GM12874 (cell line): ENCODE results near the gene ACP3.

Experiments
- TF ChIP-seq, protein P1 (sequence below): IDR thresholded peaks from 2 replicates; pipeline ENCODE4 v1.5.1; 2011; ENCODE audit warnings: low read depth, mild to moderate bottlenecking, control low read depth, low read length, moderate library complexity; ENCODE audit not compliant: insufficient read depth

The ACP3 gene

DNA sequence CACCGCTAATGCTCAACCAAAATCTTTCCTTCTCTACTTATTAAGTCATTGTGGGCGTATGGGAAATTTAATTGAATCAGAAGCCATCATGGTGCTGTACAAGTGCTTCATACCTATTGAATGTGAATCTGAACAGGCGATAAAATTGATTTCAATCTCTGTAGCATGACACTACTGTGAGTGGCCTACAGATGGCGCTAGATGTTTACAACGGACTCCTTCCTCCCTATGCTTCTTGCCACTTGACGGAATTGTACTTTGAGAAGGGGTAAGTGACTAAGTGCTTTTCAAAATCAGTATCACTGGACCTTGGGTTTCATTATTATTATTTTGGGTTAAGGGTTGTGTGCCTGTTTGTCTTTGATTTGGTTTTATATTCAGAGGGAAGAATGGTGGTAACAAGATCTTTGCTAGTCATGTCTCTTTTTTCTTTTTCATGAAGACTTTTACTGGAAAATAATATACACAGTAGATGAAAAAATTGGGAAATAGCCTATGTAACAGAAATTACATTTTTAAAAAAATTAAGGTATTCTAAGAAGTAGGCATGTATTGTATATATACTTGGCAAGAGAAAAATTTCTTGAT lies 35.4 kb downstream of the ACP3 start:
- TF ChIP-seq, protein P1, sequence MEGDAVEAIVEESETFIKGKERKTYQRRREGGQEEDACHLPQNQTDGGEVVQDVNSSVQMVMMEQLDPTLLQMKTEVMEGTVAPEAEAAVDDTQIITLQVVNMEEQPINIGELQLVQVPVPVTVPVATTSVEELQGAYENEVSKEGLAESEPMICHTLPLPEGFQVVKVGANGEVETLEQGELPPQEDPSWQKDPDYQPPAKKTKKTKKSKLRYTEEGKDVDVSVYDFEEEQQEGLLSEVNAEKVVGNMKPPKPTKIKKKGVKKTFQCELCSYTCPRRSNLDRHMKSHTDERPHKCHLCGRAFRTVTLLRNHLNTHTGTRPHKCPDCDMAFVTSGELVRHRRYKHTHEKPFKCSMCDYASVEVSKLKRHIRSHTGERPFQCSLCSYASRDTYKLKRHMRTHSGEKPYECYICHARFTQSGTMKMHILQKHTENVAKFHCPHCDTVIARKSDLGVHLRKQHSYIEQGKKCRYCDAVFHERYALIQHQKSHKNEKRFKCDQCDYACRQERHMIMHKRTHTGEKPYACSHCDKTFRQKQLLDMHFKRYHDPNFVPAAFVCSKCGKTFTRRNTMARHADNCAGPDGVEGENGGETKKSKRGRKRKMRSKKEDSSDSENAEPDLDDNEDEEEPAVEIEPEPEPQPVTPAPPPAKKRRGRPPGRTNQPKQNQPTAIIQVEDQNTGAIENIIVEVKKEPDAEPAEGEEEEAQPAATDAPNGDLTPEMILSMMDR = peak; percentile 78

- TF ChIP-seq, protein P1 = no peak
Measured at GRCh38 chr3:132354916-132355702, 37.9 kb downstream of the ACP3 start.

GRCh38 chr3:132356568-132356967 lies 39.4 kb downstream of the ACP3 start:
- TF ChIP-seq, protein P1 = no peak

DNA sequence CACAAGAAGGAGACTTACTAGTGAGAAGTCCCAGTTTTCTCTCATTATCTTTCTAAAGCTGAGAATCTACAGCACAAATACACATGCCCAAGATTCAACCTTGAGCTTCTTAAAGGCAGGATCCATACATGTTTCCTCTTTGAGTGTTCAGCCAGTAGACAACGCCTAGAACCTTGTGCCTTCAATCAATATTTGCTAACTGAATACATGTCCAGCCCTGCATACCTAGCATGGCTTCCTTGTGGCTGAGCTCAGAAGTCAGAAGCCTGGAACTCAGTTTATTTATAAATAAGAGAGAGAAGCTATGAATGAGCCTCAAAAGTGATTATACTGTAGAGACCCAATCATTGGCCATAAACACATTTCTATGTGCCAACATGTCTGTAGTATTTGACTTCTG lies 43.5 kb downstream of the ACP3 start:
- TF ChIP-seq, protein P1 = no peak

- TF ChIP-seq, protein P1 = no peak
Measured at GRCh38 chr3:132362329-132362728, 45.1 kb downstream of the ACP3 start.

GRCh38 chr3:132368515-132368914 lies 51.3 kb downstream of the ACP3 start:
- TF ChIP-seq, protein P1 = no peak

DNA sequence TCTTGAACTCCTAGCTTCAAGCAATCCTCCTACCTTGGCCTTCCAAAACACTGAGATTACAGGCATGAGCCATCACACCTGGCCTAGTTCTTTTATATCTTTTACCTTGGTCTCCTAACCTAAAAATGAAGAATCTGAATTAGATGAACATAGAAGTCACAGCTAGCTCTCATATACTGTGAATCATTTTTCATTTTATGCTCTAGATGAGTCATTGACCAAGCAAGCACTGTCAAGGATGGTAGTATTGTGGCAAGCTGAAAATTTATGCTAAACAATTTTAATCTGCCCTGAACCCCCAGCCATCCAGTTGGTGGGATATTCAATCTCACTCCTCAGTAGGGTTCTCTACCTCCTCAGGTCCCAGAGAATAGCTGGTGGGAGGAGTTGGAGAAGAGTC lies 51.8 kb downstream of the ACP3 start:
- TF ChIP-seq, protein P1 = no peak
